GM10266 (cell line): ENCODE results near the gene SERPINA9.
"Not testable (repeated sequence)": the region's sequence is repeated elsewhere in the genome, so short reads cannot be mapped to it uniquely, and the experiment has no call there.

ENCODE experiments used
- DNase-seq: peaks from one replicate; pipeline ENCODE4 v3.0.0; 2012; ENCODE audit errors: extremely low spot score
- TF ChIP-seq, protein P1 (sequence below): IDR thresholded peaks from 2 replicates; pipeline ENCODE4 v1.5.1; 2012; ENCODE audit warnings: mild to moderate bottlenecking, low read depth; ENCODE audit not compliant: control insufficient read depth, insufficient read depth; ENCODE audit errors: missing control alignments

Gene SERPINA9

DNA sequence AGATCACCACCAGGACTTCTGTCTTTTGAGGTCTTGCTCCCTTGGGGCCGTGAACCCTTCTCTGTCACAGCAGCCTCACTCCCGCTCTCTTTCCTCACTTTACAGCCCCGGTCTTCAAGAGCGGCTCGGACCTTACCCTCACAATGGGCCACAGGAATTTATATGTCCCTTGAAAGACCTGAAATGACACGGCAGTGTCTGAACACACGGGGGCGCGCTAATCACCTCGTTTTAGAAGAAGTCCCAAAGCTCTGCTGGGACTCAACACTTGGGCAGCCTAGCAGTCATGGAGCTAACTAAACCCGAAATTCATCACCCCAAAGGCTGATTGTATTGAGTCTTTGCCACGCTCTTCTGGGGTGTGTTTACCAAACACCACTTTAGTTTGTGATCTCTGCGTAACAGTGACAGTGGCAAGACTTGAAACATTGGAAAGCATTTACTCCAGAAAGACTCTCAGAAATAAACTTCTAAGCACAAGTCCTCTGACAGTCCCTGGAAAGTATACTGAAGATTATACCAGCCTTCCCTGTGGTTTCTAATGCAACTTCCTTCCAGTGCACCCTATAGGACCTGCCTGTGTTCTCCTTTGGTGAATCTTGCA lies 52.4 kb downstream of the SERPINA9 start:
- DNase-seq, result peak; percentile 50
- TF ChIP-seq, protein P1, sequence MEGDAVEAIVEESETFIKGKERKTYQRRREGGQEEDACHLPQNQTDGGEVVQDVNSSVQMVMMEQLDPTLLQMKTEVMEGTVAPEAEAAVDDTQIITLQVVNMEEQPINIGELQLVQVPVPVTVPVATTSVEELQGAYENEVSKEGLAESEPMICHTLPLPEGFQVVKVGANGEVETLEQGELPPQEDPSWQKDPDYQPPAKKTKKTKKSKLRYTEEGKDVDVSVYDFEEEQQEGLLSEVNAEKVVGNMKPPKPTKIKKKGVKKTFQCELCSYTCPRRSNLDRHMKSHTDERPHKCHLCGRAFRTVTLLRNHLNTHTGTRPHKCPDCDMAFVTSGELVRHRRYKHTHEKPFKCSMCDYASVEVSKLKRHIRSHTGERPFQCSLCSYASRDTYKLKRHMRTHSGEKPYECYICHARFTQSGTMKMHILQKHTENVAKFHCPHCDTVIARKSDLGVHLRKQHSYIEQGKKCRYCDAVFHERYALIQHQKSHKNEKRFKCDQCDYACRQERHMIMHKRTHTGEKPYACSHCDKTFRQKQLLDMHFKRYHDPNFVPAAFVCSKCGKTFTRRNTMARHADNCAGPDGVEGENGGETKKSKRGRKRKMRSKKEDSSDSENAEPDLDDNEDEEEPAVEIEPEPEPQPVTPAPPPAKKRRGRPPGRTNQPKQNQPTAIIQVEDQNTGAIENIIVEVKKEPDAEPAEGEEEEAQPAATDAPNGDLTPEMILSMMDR, result peak; percentile 83

DNA sequence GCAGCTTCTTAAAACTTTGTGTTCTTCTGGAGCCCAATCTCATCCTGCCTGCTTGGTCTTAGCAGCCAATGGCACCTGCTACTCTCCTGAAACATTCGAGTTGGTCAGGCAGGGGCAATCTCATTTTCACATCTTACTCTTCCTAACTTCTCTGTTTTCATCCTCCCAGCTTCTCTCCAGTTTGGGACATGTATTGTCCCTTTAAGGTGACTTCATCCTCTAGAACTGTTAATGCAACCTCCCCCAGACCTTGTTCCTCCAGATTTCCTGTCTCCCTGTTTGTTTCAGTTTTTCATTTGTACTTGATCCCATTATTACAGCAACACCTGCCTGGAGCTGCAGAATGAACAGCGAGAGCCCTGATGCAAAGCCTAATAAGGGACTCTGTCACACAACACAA lies 54.7 kb downstream of the SERPINA9 start:
- TF ChIP-seq, protein P1, result no peak
- no peak for DNase-seq

GRCh38 chr14:94417497-94418205 lies 58.3 kb downstream of the SERPINA9 start:
- not testable (repeated sequence) for DNase-seq
